Endodermal cell (in vitro differentiated cells): ENCODE measurements around the gene GPR45. TPM values are rescaled to one million over a fixed set of nuclear protein-coding genes. Genes with fewer than 3 reads are reported as not detected.

Experiments
- DNase-seq: peaks from one replicate; pipeline ENCODE4 v3.0.0-alpha.2; 2017
- H3K27ac ChIP-seq: 2 replicates; pipeline ENCODE4 v1.5.1; 2013; ENCODE audit warnings: mild to moderate bottlenecking, low read depth, low read length, moderate library complexity
- H3K27me3 ChIP-seq: 2 replicates; pipeline ENCODE4 v1.6.1; 2013; ENCODE audit warnings: mild to moderate bottlenecking, low read length, moderate library complexity; ENCODE audit not compliant: insufficient read depth, control insufficient read depth, poor library complexity, severe bottlenecking
- H3K36me3 ChIP-seq: 2 replicates; pipeline ENCODE4 v1.7.0; 2013; ENCODE audit warnings: mild to moderate bottlenecking, low read length, moderate library complexity; ENCODE audit not compliant: control insufficient read depth, insufficient read depth
- H3K4me1 ChIP-seq: one replicate; pipeline ENCODE4 v1.7.0; 2013; ENCODE audit warnings: low read length; ENCODE audit not compliant: control insufficient read depth, insufficient read depth
- H3K4me3 ChIP-seq: 2 replicates; pipeline ENCODE4 v1.5.1; 2013; ENCODE audit warnings: mild to moderate bottlenecking, low read length, moderate library complexity
- H3K9ac ChIP-seq: 2 replicates; pipeline ENCODE4 v1.6.1; 2013; ENCODE audit warnings: mild to moderate bottlenecking, low read length, moderate library complexity; ENCODE audit not compliant: poor library complexity, severe bottlenecking; ENCODE audit errors: extremely low read depth
- H3K9me3 ChIP-seq: 2 replicates; pipeline ENCODE4 v1.6.1; 2013; ENCODE audit warnings: mild to moderate bottlenecking, low read length, moderate library complexity; ENCODE audit not compliant: control insufficient read depth
- H3K27ac Mint-ChIP-seq: 2 replicates; pipeline ENCODE4 v1.8.0; 2020; ENCODE audit warnings: mixed read lengths
- H3K27me3 Mint-ChIP-seq: 2 replicates; pipeline ENCODE4 v1.8.0; 2021; ENCODE audit warnings: mild to moderate bottlenecking, mixed read lengths; ENCODE audit not compliant: insufficient read depth
- H3K36me3 Mint-ChIP-seq: 2 replicates; pipeline ENCODE4 v1.8.0; 2020; ENCODE audit warnings: low read depth, mixed read lengths
- H3K4me1 Mint-ChIP-seq: 2 replicates; pipeline ENCODE4 v1.8.0; 2020; ENCODE audit warnings: mixed read lengths
- H3K4me3 Mint-ChIP-seq: 2 replicates; pipeline ENCODE4 v1.8.0; 2020; ENCODE audit warnings: mild to moderate bottlenecking, moderate library complexity, mixed read lengths
- H3K9me3 Mint-ChIP-seq: 2 replicates; pipeline ENCODE4 v1.8.0; 2020; ENCODE audit warnings: mild to moderate bottlenecking, mixed read lengths
- WGBS, 2 experiments: methylation state at CpG; one replicate each; pipeline versions ENCODE4 v1.1.5 to v1.1.7; 2013; ENCODE audit warnings: missing lambda C conversion rate in 2 of 2, mixed read lengths in 1 of 2; ENCODE audit not compliant: insufficient coverage in 1 of 2, insufficient read length in 1 of 2; 5-methylcytosine and 5-hydroxymethylcytosine counted together
- total RNA-seq, 2 donors: library from RNA; stranded (reverse); fragmentation: NEBNext Ultra II Directional in 1 of 2; extraction: Animal tissue kit (Norgen Biotek cat#: 25700) in 1 of 2; gene quantifications; 2 replicates in 1 of 2; 3 replicates in 1 of 2; pipeline ENCODE4 v1.2.1, GENCODE V29; 2021
- TF ChIP-seq, protein P1 (sequence below): fragments of 200-600 bp; sonication (generic); conservative IDR thresholded peaks from 2 replicates; pipeline ENCODE4 v1.5.0; 2021; ENCODE audit warnings: antibody characterized with exemption, mild to moderate bottlenecking

The GPR45 gene
- total RNA-seq, 2 donors from 2014 or later = not detected

GRCh38 chr2:105237045-105237765 lies 4.3 kb upstream of the GPR45 start:
- Histone ChIP-seq H3K36me3 (no peaks in the 10 kb centered on the region), H3K4me3 (no peak overlapping the region), H3K9me3 (no peaks in the 10 kb centered on the region), H3K27me3 (no peaks in the 10 kb centered on the region), H3K4me1 (no peaks in the 10 kb centered on the region), H3K27ac (no peak overlapping the region), H3K9ac (no peak overlapping the region)
- Mint-ChIP-seq H3K36me3 (no peaks in the 10 kb centered on the region), H3K27ac (no peak overlapping the region), H3K9me3 (no peaks in the 10 kb centered on the region), H3K27me3 (peaks cover 37% of the 10 kb centered on the region), H3K4me3 (no peak overlapping the region), H3K4me1 (peaks cover 6% of the 10 kb centered on the region)
- peak; percentile 54 for DNase-seq
- 92 to 93% methylated on average over 14 to 39 of the region's 41 CpGs for WGBS, 2 experiments
- TF ChIP-seq, protein P1, sequence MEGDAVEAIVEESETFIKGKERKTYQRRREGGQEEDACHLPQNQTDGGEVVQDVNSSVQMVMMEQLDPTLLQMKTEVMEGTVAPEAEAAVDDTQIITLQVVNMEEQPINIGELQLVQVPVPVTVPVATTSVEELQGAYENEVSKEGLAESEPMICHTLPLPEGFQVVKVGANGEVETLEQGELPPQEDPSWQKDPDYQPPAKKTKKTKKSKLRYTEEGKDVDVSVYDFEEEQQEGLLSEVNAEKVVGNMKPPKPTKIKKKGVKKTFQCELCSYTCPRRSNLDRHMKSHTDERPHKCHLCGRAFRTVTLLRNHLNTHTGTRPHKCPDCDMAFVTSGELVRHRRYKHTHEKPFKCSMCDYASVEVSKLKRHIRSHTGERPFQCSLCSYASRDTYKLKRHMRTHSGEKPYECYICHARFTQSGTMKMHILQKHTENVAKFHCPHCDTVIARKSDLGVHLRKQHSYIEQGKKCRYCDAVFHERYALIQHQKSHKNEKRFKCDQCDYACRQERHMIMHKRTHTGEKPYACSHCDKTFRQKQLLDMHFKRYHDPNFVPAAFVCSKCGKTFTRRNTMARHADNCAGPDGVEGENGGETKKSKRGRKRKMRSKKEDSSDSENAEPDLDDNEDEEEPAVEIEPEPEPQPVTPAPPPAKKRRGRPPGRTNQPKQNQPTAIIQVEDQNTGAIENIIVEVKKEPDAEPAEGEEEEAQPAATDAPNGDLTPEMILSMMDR = no peak

- H3K27me3 Mint-ChIP-seq = peaks cover 39% of the 10 kb centered on the region
- DNase-seq = peak; percentile 52
- Histone ChIP-seq H3K4me1 (no peaks in the 10 kb centered on the region), H3K27me3 (no peaks in the 10 kb centered on the region), H3K4me3 (no peak overlapping the region), H3K9me3 (no peaks in the 10 kb centered on the region), H3K27ac (no peak overlapping the region), H3K9ac (no peak overlapping the region), H3K36me3 (no peaks in the 10 kb centered on the region)
- H3K9me3 Mint-ChIP-seq = no peaks in the 10 kb centered on the region
- H3K4me1 Mint-ChIP-seq = peaks cover 6% of the 10 kb centered on the region
- H3K27ac Mint-ChIP-seq = no peak overlapping the region
- peak overlapping the region; percentile 43 for H3K4me3 Mint-ChIP-seq
- 92 to 95% methylated on average over 11 to 14 of the region's 14 CpGs for WGBS, 2 experiments
- TF ChIP-seq, protein P1 = no peak
- H3K36me3 Mint-ChIP-seq = no peaks in the 10 kb centered on the region
These were observed 2.8 kb upstream of the GPR45 start for GRCh38 chr2:105238664-105239240.

- no peaks in the 10 kb centered on the region for H3K4me1 ChIP-seq
- peaks cover 39% of the 10 kb centered on the region for H3K27me3 Mint-ChIP-seq
- no peak for DNase-seq
- WGBS, 2 experiments = 100% methylated on average over 1 to 2 of the region's 2 CpGs
- no peak overlapping the region for H3K4me3 ChIP-seq
- no peaks in the 10 kb centered on the region for H3K36me3 Mint-ChIP-seq
- H3K27ac Mint-ChIP-seq = no peak overlapping the region
- H3K9me3 Mint-ChIP-seq = no peaks in the 10 kb centered on the region
- H3K4me3 Mint-ChIP-seq = no peak overlapping the region
- peaks cover 6% of the 10 kb centered on the region for H3K4me1 Mint-ChIP-seq
- H3K9ac ChIP-seq = no peak overlapping the region
- TF ChIP-seq, protein P1 = no peak
- H3K27ac ChIP-seq = no peak overlapping the region
- no peaks in the 10 kb centered on the region for H3K9me3 ChIP-seq
- H3K36me3 ChIP-seq = no peaks in the 10 kb centered on the region
- H3K27me3 ChIP-seq = no peaks in the 10 kb centered on the region
These were observed 1.6 kb upstream of the GPR45 start for GRCh38 chr2:105239924-105240323.
